CD14-positive monocyte (primary cell): Measurements from ENCODE around the gene LSM10. TPM values are rescaled to one million over a fixed set of nuclear protein-coding genes. Genes with fewer than 3 reads are reported as not detected.
A peak's percentile ranks its signal among the peaks of the same experiment; 100 is the strongest.

Source experiments
- DNase-seq, 3 donors: peaks; one replicate each; pipeline ENCODE4 v3.0.0-alpha.2; 2011 to 2022
- H2AFZ ChIP-seq: 2 replicates; pipeline ENCODE4 v1.6.0; 2012; ENCODE audit warnings: mild to moderate bottlenecking, low read depth, low read length, inconsistent platforms; ENCODE audit not compliant: insufficient read depth, poor library complexity, severe bottlenecking
- H3K27ac ChIP-seq, 2 donors: 1 replicate in 1 of 2; 2 replicates in 1 of 2; pipeline ENCODE4 v1.5.1; 2012 to 2013; ENCODE audit warnings: low read length in 2 of 2, control low read depth in 1 of 2, inconsistent platforms in 1 of 2, low read depth in 1 of 2, mild to moderate bottlenecking in 1 of 2
- H3K27me3 ChIP-seq, 2 donors: one replicate each; pipeline versions ENCODE4 v1.6.0 to v1.6.1; 2011 to 2013; ENCODE audit warnings: low read length in 2 of 2; ENCODE audit not compliant: control insufficient read depth in 2 of 2, insufficient read depth in 2 of 2
- H3K36me3 ChIP-seq, 2 donors: replicated peaks in 1 of 2; 1 replicate in 1 of 2; 2 replicates in 1 of 2; pipeline versions ENCODE4 v1.5.1 to v1.6.1; 2012 to 2013; ENCODE audit warnings: low read length in 2 of 2, control low read depth in 1 of 2, inconsistent platforms in 1 of 2, mild to moderate bottlenecking in 1 of 2; ENCODE audit not compliant: insufficient read depth in 2 of 2, control insufficient read depth in 1 of 2
- H3K4me1 ChIP-seq, 2 donors: 1 replicate in 1 of 2; 2 replicates in 1 of 2; pipeline versions ENCODE4 v1.5.1 to v1.6.1; 2012 to 2013; ENCODE audit warnings: low read length in 2 of 2, control low read depth in 1 of 2, inconsistent platforms in 1 of 2, mild to moderate bottlenecking in 1 of 2, moderate library complexity in 1 of 2; ENCODE audit not compliant: insufficient read depth in 2 of 2, control insufficient read depth in 1 of 2
- H3K4me2 ChIP-seq: replicated peaks from 2 replicates; pipeline ENCODE3; 2012; ENCODE audit warnings: low read length, moderate library complexity, mild to moderate bottlenecking; ENCODE audit not compliant: poor library complexity, severe bottlenecking; ENCODE audit errors: extremely low read depth
- H3K4me3 ChIP-seq, 3 experiments: fragments of 200-600 bp in 1 of 3; sonication (generic) in 1 of 3; replicated peaks in 1 of 3; 1 replicate in 2 of 3; 2 replicates in 1 of 3; pipeline ENCODE4 v1.5.1; 2011 to 2013; ENCODE audit warnings: low read length in 3 of 3, mild to moderate bottlenecking in 3 of 3, control low read depth in 2 of 3, low read depth in 2 of 3, inconsistent platforms in 1 of 3, moderate library complexity in 1 of 3
- H3K79me2 ChIP-seq: 2 replicates; pipeline ENCODE4 v1.6.0; 2012; ENCODE audit warnings: mild to moderate bottlenecking, control low read depth, inconsistent platforms, low read length, moderate library complexity; ENCODE audit not compliant: insufficient read depth
- H3K9ac ChIP-seq: 2 replicates; pipeline ENCODE4 v1.6.0; 2017; ENCODE audit warnings: low read length, mild to moderate bottlenecking; ENCODE audit not compliant: insufficient read depth, poor library complexity, severe bottlenecking
- H3K9me3 ChIP-seq, 2 donors: replicated peaks in 1 of 2; 1 replicate in 1 of 2; 2 replicates in 1 of 2; pipeline versions ENCODE4 v1.5.1 to v1.6.1; 2012 to 2013; ENCODE audit warnings: low read length in 2 of 2, control low read depth in 1 of 2; ENCODE audit not compliant: control insufficient read depth in 1 of 2, insufficient read depth in 1 of 2
- H4K20me1 ChIP-seq: 2 replicates; pipeline ENCODE4 v1.6.0; 2012; ENCODE audit warnings: mild to moderate bottlenecking, low read length, control low read depth, moderate library complexity; ENCODE audit not compliant: insufficient read depth
- H3K27ac Mint-ChIP-seq, 7 donors: one replicate each; pipeline ENCODE4 v1.8.0; 2020; ENCODE audit warnings: mild to moderate bottlenecking in 7 of 7, mixed read lengths in 7 of 7, moderate library complexity in 6 of 7, inconsistent platforms in 2 of 7
- H3K27me3 Mint-ChIP-seq, 3 donors: one replicate each; pipeline ENCODE4 v1.8.0; 2021 to 2022; ENCODE audit warnings: low read depth in 3 of 3, mild to moderate bottlenecking in 3 of 3, mixed read lengths in 3 of 3, moderate library complexity in 3 of 3, inconsistent platforms in 1 of 3
- H3K36me3 Mint-ChIP-seq, 2 donors: one replicate each; pipeline ENCODE4 v1.8.0; 2020; ENCODE audit warnings: mixed read lengths in 2 of 2, inconsistent platforms in 1 of 2, mild to moderate bottlenecking in 1 of 2
- H3K4me1 Mint-ChIP-seq: one replicate; pipeline ENCODE4 v1.8.0; 2020; ENCODE audit warnings: mild to moderate bottlenecking, mixed read lengths
- H3K4me3 Mint-ChIP-seq, 2 donors: one replicate each; pipeline ENCODE4 v1.8.0; 2020; ENCODE audit warnings: mild to moderate bottlenecking in 2 of 2, mixed read lengths in 2 of 2, moderate library complexity in 1 of 2
- H3K9me3 Mint-ChIP-seq, 7 donors: one replicate each; pipeline ENCODE4 v1.8.0; 2020 to 2022; ENCODE audit warnings: mixed read lengths in 7 of 7, mild to moderate bottlenecking in 6 of 7, moderate library complexity in 6 of 7, inconsistent platforms in 2 of 7
- WGBS: methylation state at CpG from one replicate; pipeline ENCODE4 v1.1.5; 2013; ENCODE audit warnings: missing lambda C conversion rate; ENCODE audit not compliant: insufficient coverage; 5-methylcytosine and 5-hydroxymethylcytosine counted together
- intact Hi-C, 2 donors: fragments of 100-400 bp; cut with micrococcal nuclease; formaldehyde crosslinking; loops; one replicate each; pipeline versions ENCODE4 v1.15.0 to v1.15.1; 2023
- polyA plus RNA-seq, 3 donors: library from polyadenylated mRNA; depleted of rRNA in 1 of 3; unstranded in 2 of 3; stranded (reverse) in 1 of 3; fragments of 300-500 nt in 2 of 3; fragments of >200 nt in 1 of 3; fragmentation: Illumina TruSeq in 2 of 3; gene quantifications; 1 replicate in 2 of 3; 2 replicates in 1 of 3; pipeline ENCODE4 v1.2.3, GENCODE V29; 2012 to 2021
- TF ChIP-seq, protein P1 (sequence below): fragments of 200-600 bp; IDR thresholded peaks from one replicate; pipeline ENCODE4 v1.8.0; 2022; ENCODE audit warnings: antibody characterized with exemption, mild to moderate bottlenecking

The LSM10 gene
- polyA plus RNA-seq, 3 donors: 91.4 to 234 (median 224) TPM

DNA sequence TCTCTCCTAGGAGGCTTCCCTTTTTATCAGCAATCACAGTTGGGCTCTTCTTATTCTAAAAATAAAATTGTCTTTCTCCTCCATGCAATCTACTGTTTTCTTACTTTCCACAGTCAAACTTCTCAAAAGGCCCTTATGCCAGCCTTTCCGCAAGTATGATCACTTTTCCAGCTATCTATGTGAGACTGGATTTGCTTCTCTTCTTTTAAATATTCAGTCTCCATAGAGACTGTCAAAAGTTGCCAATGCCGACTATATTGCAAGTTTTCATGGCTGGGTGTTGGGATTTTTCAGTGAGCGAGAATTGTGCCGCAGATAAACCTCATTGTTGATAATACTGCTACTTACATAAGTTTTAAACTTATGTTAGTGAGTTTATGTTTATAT, 4.8 kb upstream of the LSM10 start:
- no peak overlapping the region for H3K27ac ChIP-seq
- WGBS: no CpG with 5 or more reads among the region's 4 CpGs
- H3K4me3 Mint-ChIP-seq: no peak overlapping the region

DNA sequence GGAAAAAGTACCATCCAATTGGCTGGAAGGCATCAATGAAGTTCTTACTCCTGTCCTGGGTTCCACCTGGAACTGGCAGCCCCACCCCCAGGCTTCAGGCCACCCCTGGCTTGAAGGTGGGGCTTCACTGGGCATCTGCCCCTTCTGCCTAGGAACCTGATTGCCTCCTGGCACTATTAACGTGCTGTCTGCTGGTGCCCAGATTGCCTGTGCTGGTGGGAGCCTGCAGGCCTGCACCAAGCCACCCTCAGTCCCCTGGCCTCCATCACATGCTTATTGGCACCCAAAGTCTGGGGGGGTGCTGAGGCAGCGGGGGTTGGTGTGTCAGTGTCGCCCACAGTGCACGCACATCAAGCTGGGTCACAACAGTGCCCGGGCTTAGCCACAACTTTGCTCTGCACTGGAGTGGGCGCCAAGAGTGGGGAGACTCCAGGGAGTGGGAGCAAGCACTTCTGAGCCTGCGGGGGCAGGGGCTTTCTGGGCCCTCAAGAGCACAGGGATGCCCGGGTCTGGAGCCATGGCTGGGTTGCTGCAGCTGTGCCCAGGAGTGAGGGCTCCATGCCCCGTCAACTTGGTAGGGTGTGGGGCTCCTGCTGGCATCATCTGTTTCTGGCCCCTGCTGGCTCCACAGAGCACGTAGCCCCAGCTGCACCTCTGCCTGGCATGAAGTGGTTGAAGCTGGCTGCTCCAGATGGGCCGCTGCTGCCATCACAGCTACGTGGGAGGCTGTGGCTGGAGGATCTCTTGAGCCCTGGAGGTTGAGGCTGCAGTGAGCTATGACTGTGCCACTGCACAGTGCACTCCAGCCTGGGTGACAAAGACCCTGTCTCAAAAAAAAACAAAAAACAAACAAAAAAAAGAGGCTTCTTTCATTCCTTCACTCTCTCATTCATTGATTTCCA, 4.1 kb upstream of the LSM10 start:
- peak overlapping the region; percentile 79 to 95 for H3K27ac ChIP-seq
- H3K36me3 Mint-ChIP-seq: peaks cover 3 to 9% of the 10 kb centered on the region in 2 donors
- peak overlapping the region; percentile 39 to 75 (median 56) for H3K4me3 ChIP-seq
- peaks cover 24 to 33% of the 10 kb centered on the region in 2 donors for H3K4me1 ChIP-seq
- peak overlapping the region; percentile 71 for H3K9ac ChIP-seq
- H3K4me1 Mint-ChIP-seq: peaks cover 26% of the 10 kb centered on the region
- H3K9me3 ChIP-seq: peaks cover 0 to 2% of the 10 kb centered on the region in 2 donors
- H3K36me3 ChIP-seq: peaks cover 0 to 7% of the 10 kb centered on the region in 2 donors
- peak overlapping the region; percentile 94 to 97 (median 96) for H3K27ac Mint-ChIP-seq
- peak overlapping the region; percentile 73 for H3K4me2 ChIP-seq
- no peaks in the 10 kb centered on the region for H3K27me3 ChIP-seq
- over 99% methylated on average over 11 of the region's 12 CpGs for WGBS
- H4K20me1 ChIP-seq: no peaks in the 10 kb centered on the region
- peaks cover 0 to 7% (median 0%) of the 10 kb centered on the region in 3 donors for H3K27me3 Mint-ChIP-seq
- H3K79me2 ChIP-seq: peaks cover 17% of the 10 kb centered on the region
- TF ChIP-seq, protein P1, sequence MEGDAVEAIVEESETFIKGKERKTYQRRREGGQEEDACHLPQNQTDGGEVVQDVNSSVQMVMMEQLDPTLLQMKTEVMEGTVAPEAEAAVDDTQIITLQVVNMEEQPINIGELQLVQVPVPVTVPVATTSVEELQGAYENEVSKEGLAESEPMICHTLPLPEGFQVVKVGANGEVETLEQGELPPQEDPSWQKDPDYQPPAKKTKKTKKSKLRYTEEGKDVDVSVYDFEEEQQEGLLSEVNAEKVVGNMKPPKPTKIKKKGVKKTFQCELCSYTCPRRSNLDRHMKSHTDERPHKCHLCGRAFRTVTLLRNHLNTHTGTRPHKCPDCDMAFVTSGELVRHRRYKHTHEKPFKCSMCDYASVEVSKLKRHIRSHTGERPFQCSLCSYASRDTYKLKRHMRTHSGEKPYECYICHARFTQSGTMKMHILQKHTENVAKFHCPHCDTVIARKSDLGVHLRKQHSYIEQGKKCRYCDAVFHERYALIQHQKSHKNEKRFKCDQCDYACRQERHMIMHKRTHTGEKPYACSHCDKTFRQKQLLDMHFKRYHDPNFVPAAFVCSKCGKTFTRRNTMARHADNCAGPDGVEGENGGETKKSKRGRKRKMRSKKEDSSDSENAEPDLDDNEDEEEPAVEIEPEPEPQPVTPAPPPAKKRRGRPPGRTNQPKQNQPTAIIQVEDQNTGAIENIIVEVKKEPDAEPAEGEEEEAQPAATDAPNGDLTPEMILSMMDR: no peak
- DNase-seq: no peak
- intact Hi-C loops: loop anchor here in 1 of 2 donors (5.0 kb wide), 1 partner anchor 40 kb away; no protein-coding TSS in a partner anchor
- H3K9me3 Mint-ChIP-seq: peaks cover 2 to 17% (median 4%) of the 10 kb centered on the region in 7 donors
- H3K4me3 Mint-ChIP-seq: peak overlapping the region; percentile 80 to 91
- peak overlapping the region; percentile 84 for H2AFZ ChIP-seq

More for the DNA sequence above, 4.8 kb upstream of the LSM10 start:
- no peak for DNase-seq
- H3K9me3 ChIP-seq: peaks cover 0 to 2% of the 10 kb centered on the region in 2 donors
- H3K27me3 ChIP-seq: no peaks in the 10 kb centered on the region
- peaks cover 11% of the 10 kb centered on the region for H3K79me2 ChIP-seq
- Mint-ChIP-seq H3K27ac (no peak overlapping the region), H3K9me3 (peaks cover 2 to 17% (median 4%) of the 10 kb centered on the region in 7 donors), H3K27me3 (peaks cover 0 to 7% (median 0%) of the 10 kb centered on the region in 3 donors), H3K36me3 (peaks cover 10 to 16% of the 10 kb centered on the region in 2 donors), H3K4me1 (peaks cover 23% of the 10 kb centered on the region)
- H3K4me3 ChIP-seq: no peak overlapping the region
- H3K4me2 ChIP-seq: no peak overlapping the region
- H2AFZ ChIP-seq: no peak overlapping the region
- TF ChIP-seq, protein P1: no peak
- H3K4me1 ChIP-seq: peaks cover 20 to 27% of the 10 kb centered on the region in 2 donors
- H3K36me3 ChIP-seq: peaks cover 6 to 14% of the 10 kb centered on the region in 2 donors
- no peaks in the 10 kb centered on the region for H4K20me1 ChIP-seq
- intact Hi-C loops: loop anchor here in 1 of 2 donors (5.0 kb wide), 1 partner anchor 40 kb away; no protein-coding TSS in a partner anchor
- H3K9ac ChIP-seq: no peak overlapping the region
